C4-2B (cell line): ENCODE data around the gene ZDHHC7.

ENCODE experiments used
- CTCF ChIP-seq: fragments of 450-650 bp; conservative IDR thresholded peaks from 2 replicates; pipeline ENCODE4 v1.5.1; 2017; ENCODE audit warnings: mild to moderate bottlenecking
- ZFX ChIP-seq: fragments of 450-650 bp; IDR thresholded peaks from 2 replicates; pipeline ENCODE4 v1.6.1; 2017

GRCh38 chr16:85048921-85049562 lies 37.7 kb upstream of the ZDHHC7 start:
- TF ChIP-seq CTCF: no peak
- no peak for TF ChIP-seq ZFX
